Measurements from ENCODE around the gene KCP. TPM values are rescaled to one million over a fixed set of nuclear protein-coding genes. Genes with fewer than 3 reads are reported as not detected.

The KCP gene
- total RNA-seq, result not detected in 2 replicates

GRCh38 chr7:128910569-128910945 is at the start of gene KCP:
Gene KCP (minus strand): TSS chr7:128910709. CDS start chr7:128910676, 33 bp downstream.

GRCh38 chr7:128937647-128938543 is 27.4 kb upstream of the KCP start, which contains the start of gene IRF5:
Gene IRF5 (plus strand): TSS chr7:128937927. CDS start chr7:128942082, 4,155 bp downstream.

GRCh38 chr7:128862571-128863432 is 47.7 kb downstream of the KCP start, which contains the start of gene ATP6V1F:
Gene ATP6V1F (plus strand): TSS chr7:128862856. CDS start chr7:128862905, 49 bp downstream.

GRCh38 chr7:128830231-128831177 is 80.0 kb downstream of the KCP start, which contains the start of gene FLNC:
Gene FLNC (plus strand): TSS chr7:128830406. CDS start chr7:128830638, 232 bp downstream.

Other genes with a start within 250 kb of the KCP start
- gene GARIN1A, start 238.4 kb downstream of the KCP start, total RNA-seq, result 0.33 and 1.2 TPM in 2 replicates
- gene CALU, start 171.3 kb downstream of the KCP start, total RNA-seq, result 363 and 388 TPM in 2 replicates
- not detected in 2 replicates for gene OPN1SW, start 134.9 kb downstream of the KCP start, total RNA-seq
- 0.98 and 2.3 TPM in 2 replicates for gene CCDC136, start 118.7 kb downstream of the KCP start, total RNA-seq
- gene FLNC, start 80.3 kb downstream of the KCP start, total RNA-seq, result 182 and 242 TPM in 2 replicates
- gene ATP6V1F, start 47.9 kb downstream of the KCP start, total RNA-seq, result 87.7 and 122 TPM in 2 replicates
- gene IRF5, start 27.2 kb upstream of the KCP start, total RNA-seq, result 0.65 and 0.67 TPM in 2 replicates
- gene TNPO3, start 144.4 kb upstream of the KCP start, total RNA-seq, result 55.5 and 64.9 TPM in 2 replicates
- gene TSPAN33, start 234.0 kb upstream of the KCP start, total RNA-seq, result 0.10 TPM in 1 of 2 replicates, not detected in the other